AG04450 (cell line): ENCODE measurements around the gene BMF. TPM values are rescaled to one million over a fixed set of nuclear protein-coding genes. Genes with fewer than 3 reads are reported as not detected.
A peak's percentile ranks its signal among the peaks of the same experiment; 100 is the strongest.
"Not testable (repeated sequence)": the region's sequence is repeated elsewhere in the genome, so short reads cannot be mapped to it uniquely, and the experiment has no call there.

Experiments
- CTCF ChIA-PET: fragments of 300-600, 350-600 bp; formaldehyde crosslinking; extraction: SDS; loops from one replicate; lab custom pipeline; 2022; ENCODE audit warnings: antibody characterized with exemption, inconsistent platforms; lab: Charles Lee
- POLR2A ChIA-PET: fragments of 350-600 bp; formaldehyde crosslinking; extraction: SDS; loops from one replicate; lab custom pipeline; 2021; ENCODE audit warnings: antibody characterized with exemption, inconsistent platforms; lab: Yijun Ruan, JAX
- DNase-seq: peaks from one replicate; pipeline ENCODE4 v3.0.0-alpha.2; 2011; ENCODE audit warnings: low read depth, low spot score
- H3K27ac ChIP-seq: one replicate; pipeline ENCODE4 v1.5.1; 2012; ENCODE audit warnings: low read depth, low read length, control low read depth
- H3K27me3 ChIP-seq: one replicate; pipeline ENCODE4 v1.6.0; 2012; ENCODE audit warnings: low read length; ENCODE audit not compliant: control insufficient read depth, insufficient read depth
- H3K4me3 ChIP-seq: 2 replicates; pipeline ENCODE4 v1.5.1; 2011; ENCODE audit warnings: mild to moderate bottlenecking, low read depth, low read length, control low read depth
- H3K9me3 ChIP-seq: 2 replicates; pipeline ENCODE4 v1.5.1; 2012; ENCODE audit warnings: low read length; ENCODE audit not compliant: control insufficient read depth, insufficient read depth
- polyA plus RNA-seq: library from polyadenylated mRNA; depleted of rRNA; stranded (reverse); fragments of >200 nt; gene quantifications from 2 replicates; pipeline ENCODE4 v1.2.3, GENCODE V29; 2011
- TF ChIP-seq, protein P1 (sequence below): IDR thresholded peaks from 2 replicates; pipeline ENCODE4 v1.5.1; 2011; ENCODE audit warnings: low read depth, low read length, control low read depth, inconsistent platforms

The BMF gene
- polyA plus RNA-seq, 1 experiment = 6.2 TPM

DNA sequence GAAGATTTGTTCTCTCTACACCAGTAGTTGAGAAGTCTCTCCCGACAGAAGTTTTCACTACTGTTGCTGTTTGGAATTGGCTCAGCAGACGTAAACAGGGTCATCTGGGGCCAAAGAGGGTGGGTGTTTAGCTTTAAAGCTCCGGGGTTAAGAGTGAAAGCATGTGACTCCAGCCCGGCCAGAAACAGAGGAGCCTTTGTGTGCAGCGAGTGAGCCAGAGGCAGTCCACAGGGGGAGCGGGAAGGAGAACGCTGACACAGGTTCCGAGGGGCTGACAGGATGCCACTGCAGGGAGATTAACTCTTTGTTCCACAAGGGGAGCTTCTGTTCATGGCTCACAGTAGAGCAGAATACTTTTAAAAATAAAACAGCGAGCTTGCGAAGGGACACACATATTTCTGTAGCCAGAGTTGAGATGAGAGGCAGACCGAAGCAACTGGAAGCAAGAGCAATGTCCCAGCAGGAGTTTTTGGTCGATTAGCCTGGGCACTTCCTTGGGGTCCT is 26.9 kb downstream of the BMF start:
- H3K27me3 ChIP-seq = no peaks in the 10 kb centered on the region
- no peaks in the 10 kb centered on the region for H3K9me3 ChIP-seq
- TF ChIP-seq, protein P1, sequence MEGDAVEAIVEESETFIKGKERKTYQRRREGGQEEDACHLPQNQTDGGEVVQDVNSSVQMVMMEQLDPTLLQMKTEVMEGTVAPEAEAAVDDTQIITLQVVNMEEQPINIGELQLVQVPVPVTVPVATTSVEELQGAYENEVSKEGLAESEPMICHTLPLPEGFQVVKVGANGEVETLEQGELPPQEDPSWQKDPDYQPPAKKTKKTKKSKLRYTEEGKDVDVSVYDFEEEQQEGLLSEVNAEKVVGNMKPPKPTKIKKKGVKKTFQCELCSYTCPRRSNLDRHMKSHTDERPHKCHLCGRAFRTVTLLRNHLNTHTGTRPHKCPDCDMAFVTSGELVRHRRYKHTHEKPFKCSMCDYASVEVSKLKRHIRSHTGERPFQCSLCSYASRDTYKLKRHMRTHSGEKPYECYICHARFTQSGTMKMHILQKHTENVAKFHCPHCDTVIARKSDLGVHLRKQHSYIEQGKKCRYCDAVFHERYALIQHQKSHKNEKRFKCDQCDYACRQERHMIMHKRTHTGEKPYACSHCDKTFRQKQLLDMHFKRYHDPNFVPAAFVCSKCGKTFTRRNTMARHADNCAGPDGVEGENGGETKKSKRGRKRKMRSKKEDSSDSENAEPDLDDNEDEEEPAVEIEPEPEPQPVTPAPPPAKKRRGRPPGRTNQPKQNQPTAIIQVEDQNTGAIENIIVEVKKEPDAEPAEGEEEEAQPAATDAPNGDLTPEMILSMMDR = no peak
- peak overlapping the region; percentile 41 for H3K4me3 ChIP-seq
- POLR2A ChIA-PET = interaction anchor here (0.8 to 1.2 kb wide), 3 partner anchors 11 to 23 kb away, joined by 3 to 6 read pairs (median 5); no protein-coding TSS in a partner anchor
- CTCF ChIA-PET = interaction anchor here (0.5 to 1.8 kb wide), 5 partner anchors 11 to 194 kb away, joined by 3 to 9 read pairs (median 4); no protein-coding TSS in a partner anchor
- H3K27ac ChIP-seq = peak overlapping the region; percentile 61
- DNase-seq = no peak

DNA sequence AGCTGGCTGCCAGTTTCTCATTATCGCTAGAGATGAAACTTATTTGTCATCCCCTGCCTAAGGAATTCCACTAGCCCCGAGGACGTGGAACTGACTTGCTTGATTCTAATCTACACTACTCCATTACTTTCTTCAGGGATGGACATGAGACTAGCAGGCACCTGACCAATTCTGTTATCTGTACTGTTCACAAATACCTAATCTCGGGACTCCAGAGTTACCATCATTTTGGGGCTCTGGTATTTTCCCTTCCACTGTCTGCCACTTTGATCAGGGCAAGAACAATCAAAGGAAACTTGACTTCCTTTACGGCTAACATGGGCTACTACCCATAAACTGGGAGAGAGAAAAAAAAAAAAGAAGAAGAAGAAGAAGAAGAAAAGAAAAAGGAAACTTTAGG is 27.8 kb downstream of the BMF start:
- CTCF ChIA-PET = interaction anchor here (1.8 kb wide), 1 partner anchor 24 kb away, joined by 9 read pairs; no protein-coding TSS in a partner anchor
- TF ChIP-seq, protein P1 = no peak
- no peak overlapping the region for H3K4me3 ChIP-seq
- no peak for DNase-seq
- POLR2A ChIA-PET = no interaction called here
- no peaks in the 10 kb centered on the region for H3K27me3 ChIP-seq
- no peaks in the 10 kb centered on the region for H3K9me3 ChIP-seq
- peak overlapping the region; percentile 61 for H3K27ac ChIP-seq

DNA sequence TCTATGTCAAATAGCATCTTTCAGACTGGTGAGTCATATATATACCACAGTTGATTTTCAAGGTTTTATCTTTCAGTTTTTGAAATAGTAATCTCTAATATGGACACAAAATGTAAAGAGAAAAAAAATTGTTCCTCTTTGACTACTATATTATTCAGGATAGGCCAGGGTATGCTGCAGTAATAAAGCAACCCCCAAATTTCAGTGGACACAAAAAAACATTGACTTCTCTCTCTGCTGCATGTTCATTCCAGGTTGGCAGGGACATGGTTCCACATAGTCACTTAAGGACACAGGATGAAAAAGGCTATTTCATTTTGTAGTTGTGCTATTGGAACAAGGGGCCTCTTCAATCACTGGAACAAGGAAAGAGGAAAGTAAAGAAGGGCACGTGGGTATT is 28.6 kb downstream of the BMF start:
- ChIA-PET POLR2A (no interaction called here), CTCF (no interaction called here)
- TF ChIP-seq, protein P1 = no peak
- H3K27ac ChIP-seq = no peak overlapping the region
- H3K27me3 ChIP-seq = no peaks in the 10 kb centered on the region
- no peak for DNase-seq
- no peaks in the 10 kb centered on the region for H3K9me3 ChIP-seq
- no peak overlapping the region for H3K4me3 ChIP-seq

DNA sequence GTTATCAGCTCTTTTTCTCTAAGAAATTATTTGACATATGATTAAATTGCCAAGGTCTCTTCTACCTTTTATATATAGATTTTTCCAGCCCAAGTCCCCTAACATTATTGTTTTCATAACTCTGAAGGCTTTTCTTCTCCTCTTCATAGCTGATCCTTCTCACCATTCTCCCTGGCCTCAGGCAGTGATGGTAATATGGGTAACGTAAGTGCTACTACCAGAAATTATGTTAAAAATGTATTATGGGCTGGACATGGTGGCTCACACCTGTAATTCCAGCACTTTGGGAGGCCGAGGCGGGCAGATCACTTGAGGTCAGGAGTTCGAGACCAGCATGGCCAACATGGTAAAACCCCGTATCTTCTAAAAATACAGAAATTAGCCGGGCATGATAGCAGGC is 29.2 kb downstream of the BMF start:
- no peak overlapping the region for H3K27ac ChIP-seq
- TF ChIP-seq, protein P1 = no peak
- DNase-seq = no peak
- POLR2A ChIA-PET = no interaction called here
- H3K4me3 ChIP-seq = no peak overlapping the region
- H3K27me3 ChIP-seq = no peaks in the 10 kb centered on the region
- CTCF ChIA-PET = interaction anchor here (0.6 to 2.5 kb wide), 2 partner anchors 8 to 25 kb away, joined by 3 to 7 read pairs; no protein-coding TSS in a partner anchor
- H3K9me3 ChIP-seq = no peaks in the 10 kb centered on the region; the same call in 1 of the 2 replicates

DNA sequence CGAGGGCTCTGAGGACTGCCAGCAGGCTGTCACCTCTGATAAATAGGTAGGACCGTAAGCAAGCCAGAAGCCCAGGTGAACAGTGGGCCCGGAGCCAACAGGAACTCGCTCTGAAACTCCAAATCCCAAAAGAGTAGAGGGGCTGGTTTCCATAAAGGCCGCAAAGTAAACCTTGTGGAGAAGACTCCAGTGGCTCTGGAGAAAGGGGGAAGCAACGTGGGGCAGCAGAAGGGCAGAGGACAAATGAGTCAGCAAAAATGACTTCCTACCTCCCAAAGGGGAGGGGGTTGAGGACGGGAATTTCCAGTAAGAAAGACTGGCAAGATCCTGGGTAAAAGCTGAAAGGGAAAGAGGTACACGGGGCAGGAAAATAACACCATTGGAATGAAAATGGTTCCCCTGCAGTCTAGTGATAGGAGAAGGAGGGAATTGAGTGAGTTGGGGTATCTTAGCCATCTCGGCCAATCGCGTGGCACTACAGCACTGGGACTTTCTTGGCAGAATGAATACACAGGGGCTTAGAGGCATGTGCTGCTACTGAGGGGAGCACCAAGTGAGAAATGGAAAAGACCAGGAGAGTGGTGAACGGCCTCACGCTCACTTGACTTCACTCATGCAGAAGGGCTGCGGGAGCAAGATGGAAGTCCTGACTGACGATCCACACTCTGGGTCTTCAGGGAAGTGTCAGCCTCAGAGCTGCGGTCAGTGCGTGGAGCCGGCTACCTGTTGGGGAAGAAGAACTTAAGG is 33.2 kb downstream of the BMF start:
- Histone ChIP-seq H3K27ac (no peak overlapping the region), H3K9me3 (no peaks in the 10 kb centered on the region; the same call in 1 of the 2 replicates), H3K27me3 (no peaks in the 10 kb centered on the region), H3K4me3 (no peak overlapping the region)
- TF ChIP-seq, protein P1 = no peak
- ChIA-PET CTCF (interaction anchor here (0.6 to 2.1 kb wide), 3 partner anchors 9 to 30 kb away, joined by 4 to 14 read pairs (median 7); no protein-coding TSS in a partner anchor), POLR2A (no interaction called here)
- DNase-seq = no peak

DNA sequence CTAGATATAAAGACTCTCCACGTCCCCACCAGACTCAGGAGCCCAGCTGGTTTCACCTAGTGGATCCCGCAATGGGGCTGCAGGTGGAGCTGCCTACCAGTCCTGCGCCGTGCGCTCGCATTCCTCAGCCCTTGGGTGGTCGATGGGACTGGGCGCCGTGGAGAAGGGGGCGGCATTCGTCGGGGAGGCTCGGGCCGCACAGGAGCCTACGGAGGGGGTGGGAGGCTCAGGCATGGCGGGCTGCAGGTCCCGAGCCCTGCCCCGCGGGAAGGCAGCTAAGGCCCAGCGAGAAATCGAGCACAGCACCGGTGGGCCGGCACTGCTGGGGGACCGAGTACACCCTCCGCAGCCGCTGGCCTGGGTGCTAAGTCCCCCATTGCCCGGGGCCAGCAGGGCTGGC is 34.0 kb downstream of the BMF start:
- H3K27ac ChIP-seq, DNase-seq, H3K27me3 ChIP-seq, H3K9me3 ChIP-seq, H3K4me3 ChIP-seq, POLR2A ChIA-PET: not testable (repeated sequence)
- CTCF ChIA-PET = interaction anchor here (0.9 kb wide), 1 partner anchor 200 kb away, joined by 3 read pairs; no protein-coding TSS in a partner anchor
